Liver (tissue), 9 donors: ENCODE measurements around the gene RNF149. TPM values are rescaled to one million over a fixed set of nuclear protein-coding genes. Genes with fewer than 3 reads are reported as not detected.

Source experiments
- DNase-seq: peaks from one replicate; pipeline ENCODE4 v3.0.0-alpha.2; 2017; ENCODE audit warnings: low spot score
- H3K27ac ChIP-seq, 2 donors: one replicate each; pipeline ENCODE4 v1.7.0; 2013; ENCODE audit warnings: inconsistent platforms in 2 of 2, low read length in 2 of 2, control low read depth in 1 of 2, low read depth in 1 of 2, mild to moderate bottlenecking in 1 of 2
- H3K27me3 ChIP-seq, 4 donors: one replicate each; pipeline versions ENCODE4 v1.6.1 to v1.7.0; 2013; ENCODE audit warnings: low read length in 3 of 4, inconsistent platforms in 1 of 4, mild to moderate bottlenecking in 1 of 4, moderate library complexity in 1 of 4; ENCODE audit not compliant: control insufficient read depth in 4 of 4, insufficient read depth in 4 of 4
- H3K36me3 ChIP-seq, 4 donors: one replicate each; pipeline versions ENCODE4 v1.6.1 to v1.7.0; 2013; ENCODE audit warnings: low read length in 3 of 4, mild to moderate bottlenecking in 3 of 4, low read depth in 1 of 4, moderate library complexity in 1 of 4; ENCODE audit not compliant: control insufficient read depth in 4 of 4, insufficient read depth in 3 of 4
- H3K4me1 ChIP-seq, 4 donors: one replicate each; pipeline versions ENCODE4 v1.6.1 to v1.7.0; 2013; ENCODE audit warnings: low read length in 3 of 4, mild to moderate bottlenecking in 3 of 4, moderate library complexity in 1 of 4; ENCODE audit not compliant: control insufficient read depth in 4 of 4, insufficient read depth in 4 of 4
- H3K4me3 ChIP-seq, 3 donors: one replicate each; pipeline versions ENCODE4 v1.6.1 to v1.7.0; 2013; ENCODE audit warnings: low read length in 3 of 3, control low read depth in 1 of 3, low read depth in 1 of 3, mild to moderate bottlenecking in 1 of 3
- H3K9ac ChIP-seq, 2 donors: one replicate each; pipeline ENCODE4 v1.7.0; 2013; ENCODE audit warnings: low read length in 2 of 2, mild to moderate bottlenecking in 2 of 2, moderate library complexity in 2 of 2, control low read depth in 1 of 2, low read depth in 1 of 2
- H3K9me3 ChIP-seq, 4 donors: one replicate each; pipeline versions ENCODE4 v1.6.1 to v1.7.0; 2013; ENCODE audit warnings: low read length in 3 of 4; ENCODE audit not compliant: control insufficient read depth in 4 of 4
- ATF3 ChIP-seq: IDR thresholded peaks from 2 replicates; pipeline ENCODE4 v1.6.1; 2016; ENCODE audit warnings: antibody characterized with exemption
- CTCF ChIP-seq: fragments of 150-350 bp; IDR thresholded peaks from 2 replicates; pipeline ENCODE4 v1.5.1; 2017; ENCODE audit warnings: improper control_type of control experiment, low read depth, low read length; ENCODE audit not compliant: missing input control
- EGR1 ChIP-seq, 2 donors: IDR thresholded peaks; 2 replicates each; pipeline ENCODE4 v1.6.1; 2016 to 2018; ENCODE audit warnings: antibody characterized with exemption in 2 of 2, low read depth in 2 of 2
- FOXA1 ChIP-seq: IDR thresholded peaks from 2 replicates; pipeline ENCODE4 v1.6.1; 2016; ENCODE audit warnings: antibody characterized with exemption
- FOXA2 ChIP-seq: IDR thresholded peaks from 2 replicates; pipeline ENCODE4 v1.6.1; 2016; ENCODE audit warnings: antibody characterized with exemption
- GABPA ChIP-seq, 2 donors: IDR thresholded peaks in 1 of 2; conservative IDR thresholded peaks in 1 of 2; 2 replicates each; pipeline ENCODE4 v1.6.1; 2016; ENCODE audit warnings: antibody characterized with exemption in 2 of 2, mild to moderate bottlenecking in 1 of 2, moderate library complexity in 1 of 2
- HNF4A ChIP-seq, 2 donors: conservative IDR thresholded peaks; 2 replicates each; pipeline ENCODE4 v1.6.1; 2016; ENCODE audit warnings: antibody characterized with exemption in 2 of 2, mild to moderate bottlenecking in 2 of 2
- HNF4G ChIP-seq: IDR thresholded peaks from 2 replicates; pipeline ENCODE4 v1.6.1; 2016; ENCODE audit warnings: antibody characterized with exemption
- JUND ChIP-seq, 2 donors: IDR thresholded peaks; 2 replicates each; pipeline ENCODE4 v1.6.1; 2016; ENCODE audit warnings: antibody characterized with exemption in 2 of 2
- MAX ChIP-seq: IDR thresholded peaks from 2 replicates; pipeline ENCODE4 v1.6.1; 2016; ENCODE audit warnings: antibody characterized with exemption
- NR2F2 ChIP-seq: IDR thresholded peaks from 2 replicates; pipeline ENCODE4 v1.6.1; 2016; ENCODE audit warnings: antibody characterized with exemption
- RAD21 ChIP-seq, 2 donors: IDR thresholded peaks; 2 replicates each; pipeline ENCODE4 v1.6.1; 2016; ENCODE audit warnings: antibody characterized with exemption in 2 of 2, mild to moderate bottlenecking in 2 of 2
- REST ChIP-seq: IDR thresholded peaks from 2 replicates; pipeline ENCODE4 v1.6.1; 2016; ENCODE audit warnings: antibody characterized with exemption, mild to moderate bottlenecking
- RXRA ChIP-seq, 2 donors: IDR thresholded peaks; 2 replicates each; pipeline ENCODE4 v1.6.1; 2017 to 2018; ENCODE audit warnings: antibody characterized with exemption in 2 of 2, mild to moderate bottlenecking in 1 of 2
- SP1 ChIP-seq: IDR thresholded peaks from 2 replicates; pipeline ENCODE4 v1.6.1; 2018; ENCODE audit warnings: antibody characterized with exemption, mild to moderate bottlenecking
- TAF1 ChIP-seq: conservative IDR thresholded peaks from 2 replicates; pipeline ENCODE4 v1.6.1; 2016; ENCODE audit warnings: antibody characterized with exemption, mild to moderate bottlenecking
- YY1 ChIP-seq: IDR thresholded peaks from 2 replicates; pipeline ENCODE4 v1.6.1; 2016; ENCODE audit warnings: antibody characterized with exemption, mild to moderate bottlenecking
- ZBTB33 ChIP-seq: IDR thresholded peaks from 2 replicates; pipeline ENCODE4 v1.6.1; 2016; ENCODE audit warnings: antibody characterized with exemption
- WGBS: extraction: QIAGEN DNeasy Blood & Tissue Kit; methylation state at CpG from one replicate; pipeline ENCODE4 v1.1.7; 2013; 5-methylcytosine and 5-hydroxymethylcytosine counted together
- polyA plus RNA-seq, 2 donors: library from polyadenylated mRNA; stranded (reverse) in 1 of 2; unstranded in 1 of 2; fragments of 200-250 nt in 1 of 2; fragments of >200 nt in 1 of 2; fragmentation: Nextera tagmentation in 1 of 2; extraction: Ambion mirVana in 1 of 2; gene quantifications; one replicate each; pipeline versions ENCODE4 v1.2.1 to v1.2.3, GENCODE V29; 2013 to 2015
- total RNA-seq, 2 donors: library from RNA; depleted of rRNA; stranded (reverse); fragments of >200 nt; gene quantifications; one replicate each; pipeline ENCODE4 v1.2.3, GENCODE V29; 2014
- donor health status: healthy.
- donor health status: healthy.
- donor health status: healthy.
- donor health status: healthy.
- donor health status: healthy.

Gene RNF149
- total and polyA plus RNA-seq, 4 donors, result 14.1 to 54.7 (median 29.1) TPM

- TF ChIP-seq SP1 (no peak), ATF3 (no peak), FOXA1 (no peak), MAX (no peak), FOXA2 (no peak), CTCF (no peak), RXRA (IDR thresholded peaks at IDR 0.05) (no peak), YY1 (no peak), TAF1 (no peak), HNF4G (no peak)
These were observed 40.4 kb upstream of the RNF149 start for GRCh38 chr2:101348883-101349282.

GRCh38 chr2:101346909-101347308 is 38.4 kb upstream of the RNF149 start:
- Histone ChIP-seq H3K27me3 (no peaks in the 10 kb centered on the region), H3K4me1 (peaks cover 0 to 2% (median 0%) of the 10 kb centered on the region in 4 donors), H3K36me3 (no peaks in the 10 kb centered on the region), H3K9me3 (no peaks in the 10 kb centered on the region), H3K27ac (no peak overlapping the region), H3K9ac (no peak overlapping the region), H3K4me3 (no peak overlapping the region)
- TF ChIP-seq ATF3 (no peak), JUND (IDR thresholded peaks at IDR 0.05) (no peak), RAD21 (IDR thresholded peaks at IDR 0.05) (no peak), HNF4G (no peak), FOXA1 (no peak), SP1 (no peak), RXRA (IDR thresholded peaks at IDR 0.05) (no peak), CTCF (no peak), REST (no peak), HNF4A (conservative IDR thresholded peaks at IDR 0.05) (no peak), ZBTB33 (no peak), NR2F2 (no peak), GABPA (IDR thresholded peaks at IDR 0.05 in 1 of 2, conservative IDR thresholded peaks at IDR 0.05 in 1 of 2) (no peak), FOXA2 (no peak), MAX (no peak), YY1 (no peak), EGR1 (IDR thresholded peaks at IDR 0.05; ENCODE audit: low read depth in 2 of 2) (no peak), TAF1 (no peak)
- DNase-seq, result no peak
- WGBS, result 96% methylated on average over 3 of the region's 3 CpGs

More at GRCh38 chr2:101348883-101349282, 40.4 kb upstream of the RNF149 start:
- Histone ChIP-seq H3K9me3 (no peaks in the 10 kb centered on the region), H3K27me3 (no peaks in the 10 kb centered on the region), H3K4me1 (no peaks in the 10 kb centered on the region), H3K36me3 (no peaks in the 10 kb centered on the region), H3K4me3 (no peak overlapping the region), H3K9ac (no peak overlapping the region), H3K27ac (no peak overlapping the region)
- WGBS, result 67% methylated on average over 1 of the region's 1 CpG
- DNase-seq, result no peak
